ENCODE data around the gene ZNF211. TPM values are rescaled to one million over a fixed set of nuclear protein-coding genes. Genes with fewer than 3 reads are reported as not detected.
A peak's percentile ranks its signal among the peaks of the same experiment; 100 is the strongest.

The ZNF211 gene
- total RNA-seq, 1 experiment from 2014 or later, result 6.7 TPM

DNA sequence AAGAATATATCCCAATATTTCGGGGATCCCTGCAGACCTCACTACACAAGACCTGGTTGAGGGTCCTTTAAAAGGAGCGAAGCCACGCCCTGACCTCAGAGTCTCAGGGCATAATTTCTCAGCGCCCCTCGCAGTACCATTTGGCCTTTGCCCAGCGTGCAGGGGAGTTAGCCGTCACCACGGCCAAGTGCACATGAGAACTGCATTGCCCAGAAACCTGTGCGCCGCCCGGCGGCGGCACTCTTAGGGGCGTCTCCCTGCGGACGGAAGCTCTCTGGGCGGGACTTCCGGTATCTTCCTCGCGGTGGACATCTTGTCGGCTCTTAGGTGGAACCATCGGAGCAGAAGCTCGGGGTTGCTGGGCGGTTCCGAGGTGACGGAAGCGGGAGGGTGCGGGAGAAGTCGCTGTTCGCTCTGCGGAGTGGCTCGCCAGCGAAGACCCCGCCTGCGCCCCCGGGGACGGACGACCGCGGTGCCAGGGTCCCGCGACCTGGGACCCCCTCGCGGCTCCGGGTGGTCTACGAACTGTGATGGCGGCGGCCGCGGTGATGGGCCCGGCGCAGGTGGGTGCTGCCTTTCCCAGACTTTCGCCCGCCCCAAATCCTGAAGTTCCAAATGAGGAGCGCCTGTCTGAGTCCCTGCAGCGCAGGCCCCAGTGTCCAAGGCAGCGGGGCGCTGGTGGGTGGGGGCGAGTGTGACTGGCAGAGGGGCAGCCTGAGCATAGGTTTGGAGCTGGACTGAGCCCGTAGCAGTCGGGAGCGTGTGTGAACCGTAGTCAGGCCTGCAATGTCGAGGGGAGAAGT, 18.8 kb upstream of the ZNF211 start, which contains the start of gene ZNF134:
TSS of gene ZNF134 (plus strand) at position 302 of the 803 bp plus-strand sequence. CDS start 5,227 bp downstream, outside the sequence.
- TF ChIP-seq POLR2AphosphoS5 (IDR thresholded peaks at IDR 0.05; ENCODE audit: low read depth, low read length), result peak; percentile 61
- no peak for TF ChIP-seq RAD21 (IDR thresholded peaks at IDR 0.05; ENCODE audit: low read depth)
- TF ChIP-seq, protein P1, sequence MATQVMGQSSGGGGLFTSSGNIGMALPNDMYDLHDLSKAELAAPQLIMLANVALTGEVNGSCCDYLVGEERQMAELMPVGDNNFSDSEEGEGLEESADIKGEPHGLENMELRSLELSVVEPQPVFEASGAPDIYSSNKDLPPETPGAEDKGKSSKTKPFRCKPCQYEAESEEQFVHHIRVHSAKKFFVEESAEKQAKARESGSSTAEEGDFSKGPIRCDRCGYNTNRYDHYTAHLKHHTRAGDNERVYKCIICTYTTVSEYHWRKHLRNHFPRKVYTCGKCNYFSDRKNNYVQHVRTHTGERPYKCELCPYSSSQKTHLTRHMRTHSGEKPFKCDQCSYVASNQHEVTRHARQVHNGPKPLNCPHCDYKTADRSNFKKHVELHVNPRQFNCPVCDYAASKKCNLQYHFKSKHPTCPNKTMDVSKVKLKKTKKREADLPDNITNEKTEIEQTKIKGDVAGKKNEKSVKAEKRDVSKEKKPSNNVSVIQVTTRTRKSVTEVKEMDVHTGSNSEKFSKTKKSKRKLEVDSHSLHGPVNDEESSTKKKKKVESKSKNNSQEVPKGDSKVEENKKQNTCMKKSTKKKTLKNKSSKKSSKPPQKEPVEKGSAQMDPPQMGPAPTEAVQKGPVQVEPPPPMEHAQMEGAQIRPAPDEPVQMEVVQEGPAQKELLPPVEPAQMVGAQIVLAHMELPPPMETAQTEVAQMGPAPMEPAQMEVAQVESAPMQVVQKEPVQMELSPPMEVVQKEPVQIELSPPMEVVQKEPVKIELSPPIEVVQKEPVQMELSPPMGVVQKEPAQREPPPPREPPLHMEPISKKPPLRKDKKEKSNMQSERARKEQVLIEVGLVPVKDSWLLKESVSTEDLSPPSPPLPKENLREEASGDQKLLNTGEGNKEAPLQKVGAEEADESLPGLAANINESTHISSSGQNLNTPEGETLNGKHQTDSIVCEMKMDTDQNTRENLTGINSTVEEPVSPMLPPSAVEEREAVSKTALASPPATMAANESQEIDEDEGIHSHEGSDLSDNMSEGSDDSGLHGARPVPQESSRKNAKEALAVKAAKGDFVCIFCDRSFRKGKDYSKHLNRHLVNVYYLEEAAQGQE (IDR thresholded peaks at IDR 0.05; ENCODE audit: low read depth), result no peak
- TF ChIP-seq, protein P2, sequence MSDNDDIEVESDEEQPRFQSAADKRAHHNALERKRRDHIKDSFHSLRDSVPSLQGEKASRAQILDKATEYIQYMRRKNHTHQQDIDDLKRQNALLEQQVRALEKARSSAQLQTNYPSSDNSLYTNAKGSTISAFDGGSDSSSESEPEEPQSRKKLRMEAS (IDR thresholded peaks at IDR 0.05), result peak; percentile 51
- no peak for TF ChIP-seq EZH2 (IDR thresholded peaks at IDR 0.05)
- TF ChIP-seq EZH2phosphoT487 (IDR thresholded peaks at IDR 0.05; ENCODE audit: borderline replicate concordance), result no peak
- no peak for TF ChIP-seq CEBPB (IDR thresholded peaks at IDR 0.05; ENCODE audit: low read depth)
- TF ChIP-seq, protein P3, sequence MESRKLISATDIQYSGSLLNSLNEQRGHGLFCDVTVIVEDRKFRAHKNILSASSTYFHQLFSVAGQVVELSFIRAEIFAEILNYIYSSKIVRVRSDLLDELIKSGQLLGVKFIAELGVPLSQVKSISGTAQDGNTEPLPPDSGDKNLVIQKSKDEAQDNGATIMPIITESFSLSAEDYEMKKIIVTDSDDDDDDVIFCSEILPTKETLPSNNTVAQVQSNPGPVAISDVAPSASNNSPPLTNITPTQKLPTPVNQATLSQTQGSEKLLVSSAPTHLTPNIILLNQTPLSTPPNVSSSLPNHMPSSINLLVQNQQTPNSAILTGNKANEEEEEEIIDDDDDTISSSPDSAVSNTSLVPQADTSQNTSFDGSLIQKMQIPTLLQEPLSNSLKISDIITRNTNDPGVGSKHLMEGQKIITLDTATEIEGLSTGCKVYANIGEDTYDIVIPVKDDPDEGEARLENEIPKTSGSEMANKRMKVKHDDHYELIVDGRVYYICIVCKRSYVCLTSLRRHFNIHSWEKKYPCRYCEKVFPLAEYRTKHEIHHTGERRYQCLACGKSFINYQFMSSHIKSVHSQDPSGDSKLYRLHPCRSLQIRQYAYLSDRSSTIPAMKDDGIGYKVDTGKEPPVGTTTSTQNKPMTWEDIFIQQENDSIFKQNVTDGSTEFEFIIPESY (IDR thresholded peaks at IDR 0.05; ENCODE audit: extremely low read depth, insufficient replicate concordance, low read length), result no peak
- no peak for TF ChIP-seq ZNF274 (IDR thresholded peaks at IDR 0.05; ENCODE audit: low read depth, low read length)
- 0 out of 2 replicates have a peak, but pooled peaks have one; percentile 13 for TF ChIP-seq SP1 (IDR thresholded peaks at IDR 0.05; ENCODE audit: low read depth)
- peak; percentile 81 for TF ChIP-seq YY1 (IDR thresholded peaks at IDR 0.05; ENCODE audit: extremely low read depth, insufficient replicate concordance, low read depth, low read length)
- no peak for TF ChIP-seq POLR2A (IDR thresholded peaks at IDR 0.05; ENCODE audit: borderline replicate concordance, extremely low read depth, insufficient read depth, insufficient read length)
- TF ChIP-seq, protein P4, sequence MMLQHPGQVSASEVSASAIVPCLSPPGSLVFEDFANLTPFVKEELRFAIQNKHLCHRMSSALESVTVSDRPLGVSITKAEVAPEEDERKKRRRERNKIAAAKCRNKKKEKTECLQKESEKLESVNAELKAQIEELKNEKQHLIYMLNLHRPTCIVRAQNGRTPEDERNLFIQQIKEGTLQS (IDR thresholded peaks at IDR 0.05), result no peak
- TF ChIP-seq, protein P5, sequence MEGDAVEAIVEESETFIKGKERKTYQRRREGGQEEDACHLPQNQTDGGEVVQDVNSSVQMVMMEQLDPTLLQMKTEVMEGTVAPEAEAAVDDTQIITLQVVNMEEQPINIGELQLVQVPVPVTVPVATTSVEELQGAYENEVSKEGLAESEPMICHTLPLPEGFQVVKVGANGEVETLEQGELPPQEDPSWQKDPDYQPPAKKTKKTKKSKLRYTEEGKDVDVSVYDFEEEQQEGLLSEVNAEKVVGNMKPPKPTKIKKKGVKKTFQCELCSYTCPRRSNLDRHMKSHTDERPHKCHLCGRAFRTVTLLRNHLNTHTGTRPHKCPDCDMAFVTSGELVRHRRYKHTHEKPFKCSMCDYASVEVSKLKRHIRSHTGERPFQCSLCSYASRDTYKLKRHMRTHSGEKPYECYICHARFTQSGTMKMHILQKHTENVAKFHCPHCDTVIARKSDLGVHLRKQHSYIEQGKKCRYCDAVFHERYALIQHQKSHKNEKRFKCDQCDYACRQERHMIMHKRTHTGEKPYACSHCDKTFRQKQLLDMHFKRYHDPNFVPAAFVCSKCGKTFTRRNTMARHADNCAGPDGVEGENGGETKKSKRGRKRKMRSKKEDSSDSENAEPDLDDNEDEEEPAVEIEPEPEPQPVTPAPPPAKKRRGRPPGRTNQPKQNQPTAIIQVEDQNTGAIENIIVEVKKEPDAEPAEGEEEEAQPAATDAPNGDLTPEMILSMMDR (IDR thresholded peaks at IDR 0.05 in 2 of 3, conservative IDR thresholded peaks at IDR 0.05 in 1 of 3; ENCODE audit: borderline replicate concordance in 1 of 3, insufficient read depth in 1 of 3, low read depth in 2 of 3, low read length in 2 of 3), result peak in 1 of 3 experiments; percentile 53; a peak in 2 of 6 replicates
- peak; percentile 43 for TF ChIP-seq ZFX (IDR thresholded peaks at IDR 0.05)
- ATAC-seq (peak; percentile 97), DNase-seq (ENCODE audit: low read depth, low spot score) (peak; percentile 86)
- RAD21 ChIA-PET (ENCODE audit: low non-redundant PET in 1 of 2, low total read pairs in 2 of 2, uncharacterized antibody in 2 of 2, unreplicated experiment in 2 of 2), result no interaction called here
- no peaks in the 10 kb centered on the region for H3K9me2 ChIP-seq (ENCODE audit: insufficient read depth)
- peaks cover 20% of the 10 kb centered on the region; the same call in 1 of the 2 replicates for H3K79me2 ChIP-seq (ENCODE audit: insufficient read depth, low read length)
- CTCF ChIA-PET, result no interaction called here
- H3K9ac ChIP-seq (ENCODE audit: low read length), result peak within 1 kb of the TSS; percentile 54; the same call in 1 of the 2 replicates
- H2AFZ ChIP-seq (ENCODE audit: low read depth, low read length, poor library complexity, severe bottlenecking), result peak within 1 kb of the TSS; percentile 42
- intact Hi-C loops (cut with micrococcal nuclease), result loop anchor here (1.0 kb wide), 1 partner anchor 36 kb away; the partner anchor contains the start of gene ZNF416
- no peaks in the 10 kb centered on the region for H3K27me3 ChIP-seq (ENCODE audit: insufficient read depth, low read length)
- no peaks in the 10 kb centered on the region for H4K20me1 ChIP-seq (ENCODE audit: insufficient read depth)
- peaks cover 2 to 10% of the 10 kb centered on the region in 2 experiments; a peak in 3 of 4 replicates for H3K36me3 ChIP-seq (ENCODE audit: control insufficient read depth in 1 of 2, insufficient read depth in 2 of 2, low read length in 2 of 2)
- peak within 1 kb of the TSS; percentile 80 for H3K4me3 ChIP-seq (replicated peaks in 1 of 2; ENCODE audit: low read depth in 1 of 2, low read length in 2 of 2)
- H3K4me2 ChIP-seq (ENCODE audit: low read length), result peak within 1 kb of the TSS; percentile 83
- peaks cover 3 to 12% of the 10 kb centered on the region in 2 experiments; a peak in 3 of 4 replicates for H3K4me1 ChIP-seq (ENCODE audit: control insufficient read depth in 1 of 2, insufficient read depth in 2 of 2, low read length in 2 of 2)
- BruUV-seq (replicated peaks), result TSS peak; percentile 66
- H3K9me3 ChIP-seq (ENCODE audit: control insufficient read depth in 1 of 2, insufficient read depth in 1 of 2, low read depth in 1 of 2, low read length in 2 of 2), result peaks cover 29 to 49% of the 10 kb centered on the region in 2 experiments; a peak in 3 of 4 replicates
- POLR2A ChIA-PET, result no interaction called here
- H3K27ac ChIP-seq (ENCODE audit: low read depth, low read length), result peak within 1 kb of the TSS; percentile 52

Data from HCT116 (cell line).